Suprapubic skin (tissue), 4 donors: Measurements from ENCODE around the gene SMIM33. TPM values are rescaled to one million over a fixed set of nuclear protein-coding genes. Genes with fewer than 3 reads are reported as not detected.

Experiments used
- DNase-seq, 2 donors: peaks; one replicate each; pipeline ENCODE4 v3.0.0-alpha.2; 2019; ENCODE audit warnings: low spot score in 2 of 2
- H3K27ac ChIP-seq: fragments of 200-600 bp; sonication (generic); one replicate; pipeline ENCODE4 v1.5.1; 2019
- H3K27me3 ChIP-seq: fragments of 200-600 bp; sonication (generic); one replicate; pipeline ENCODE4 v1.5.1; 2019
- H3K36me3 ChIP-seq: fragments of 200-600 bp; sonication (generic); one replicate; pipeline ENCODE4 v1.5.1; 2019
- H3K4me1 ChIP-seq: fragments of 200-600 bp; sonication (generic); one replicate; pipeline ENCODE4 v1.5.1; 2019
- H3K4me3 ChIP-seq: fragments of 200-600 bp; sonication (generic); one replicate; pipeline ENCODE4 v1.5.1; 2019; ENCODE audit warnings: mild to moderate bottlenecking
- H3K9me3 ChIP-seq: fragments of 200-600 bp; sonication (generic); one replicate; pipeline ENCODE4 v1.5.1; 2019
- CTCF ChIP-seq, 2 donors: fragments of 200-600 bp in 1 of 2; fragments of 450-650 bp in 1 of 2; sonication (generic) in 1 of 2; IDR thresholded peaks; one replicate each; pipeline ENCODE4 v1.5.1; 2016 to 2019; ENCODE audit warnings: antibody characterized with exemption in 2 of 2, mild to moderate bottlenecking in 1 of 2, moderate library complexity in 1 of 2
- EP300 ChIP-seq: sonication (generic); formaldehyde crosslinking; IDR thresholded peaks from one replicate; pipeline ENCODE4 v1.6.1; 2017; ENCODE audit warnings: antibody characterized with exemption
- POLR2A ChIP-seq, 2 donors: fragments of 450-650 bp; IDR thresholded peaks; one replicate each; pipeline ENCODE4 v1.6.1; 2017; ENCODE audit warnings: antibody characterized with exemption in 2 of 2, mild to moderate bottlenecking in 2 of 2, moderate library complexity in 2 of 2
- POLR2AphosphoS5 ChIP-seq, 3 donors: sonication (generic); formaldehyde crosslinking; IDR thresholded peaks; one replicate each; pipeline ENCODE4 v1.6.1; 2017; ENCODE audit warnings: antibody characterized with exemption in 3 of 3
- WGBS: methylation state at CpG from one replicate; pipeline ENCODE4 v1.1.5; 2018; 5-methylcytosine and 5-hydroxymethylcytosine counted together
- total RNA-seq, 4 donors: library from RNA; depleted of rRNA; stranded (reverse); fragments of >200 nt; gene quantifications; one replicate each; pipeline ENCODE4 v1.1.0, GENCODE V29; 2016

SMIM33 gene
- not detected for total RNA-seq

- Histone ChIP-seq H3K9me3 (no peaks in the 10 kb centered on the region), H3K4me3 (no peak within 1 kb of the TSS), H3K27me3 (no peaks in the 10 kb centered on the region), H3K36me3 (peaks cover 5% of the 10 kb centered on the region), H3K4me1 (peaks cover 30% of the 10 kb centered on the region), H3K27ac (no peak within 1 kb of the TSS)
- TF ChIP-seq EP300 (no peak), POLR2A (IDR thresholded peaks at IDR 0.05) (no peak), CTCF (IDR thresholded peaks at IDR 0.05) (no peak), POLR2AphosphoS5 (IDR thresholded peaks at IDR 0.05) (no peak)
- DNase-seq = no peak
- WGBS = 63% methylated on average over 7 of the region's 9 CpGs
Measured at GRCh38 chr5:139470821-139471300, at the start of gene SMIM33. TSS of gene SMIM33 (plus strand) at chr5:139471004. CDS start at chr5:139471122, 118 bp downstream.

DNA sequence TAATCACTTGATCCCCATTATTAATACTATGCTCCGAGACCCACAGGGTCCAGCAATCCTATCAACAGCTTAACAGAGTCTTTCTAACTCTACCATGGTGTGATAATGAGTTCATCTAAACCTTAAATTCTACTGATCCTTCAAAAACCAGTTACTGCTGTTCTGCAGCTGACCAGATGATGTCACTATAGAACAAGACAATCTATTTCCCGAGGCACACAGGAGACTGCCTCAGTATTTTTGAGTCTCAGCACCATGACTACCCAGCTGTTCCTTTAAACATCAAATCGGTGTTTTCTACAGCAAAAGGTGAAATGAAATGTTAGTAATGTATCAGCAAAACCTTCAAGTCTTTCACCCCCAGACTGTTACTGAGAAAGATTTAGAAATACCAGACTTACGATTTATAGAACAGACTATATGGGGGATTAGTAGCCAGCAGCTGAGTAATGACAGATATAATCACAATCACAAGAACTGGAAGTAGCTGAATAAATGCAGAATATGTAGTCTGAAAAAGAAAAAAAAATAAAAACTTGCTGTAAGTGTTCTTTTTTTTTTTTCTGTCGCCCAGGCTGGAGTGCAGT lies 48.4 kb upstream of the SMIM33 start:
- no peaks in the 10 kb centered on the region for H3K9me3 ChIP-seq
- peak; percentile 78 to 84 for TF ChIP-seq CTCF (IDR thresholded peaks at IDR 0.05)
- no peak for TF ChIP-seq POLR2AphosphoS5 (IDR thresholded peaks at IDR 0.05)
- no peak for TF ChIP-seq POLR2A (IDR thresholded peaks at IDR 0.05)
- no peaks in the 10 kb centered on the region for H3K27me3 ChIP-seq
- H3K27ac ChIP-seq = no peak overlapping the region
- peak in 1 of 2 donors; percentile 38 for DNase-seq
- H3K36me3 ChIP-seq = peaks cover 42% of the 10 kb centered on the region
- H3K4me1 ChIP-seq = peaks cover 3% of the 10 kb centered on the region
- no peak overlapping the region for H3K4me3 ChIP-seq
- 44% methylated on average over 5 of the region's 5 CpGs for WGBS

DNA sequence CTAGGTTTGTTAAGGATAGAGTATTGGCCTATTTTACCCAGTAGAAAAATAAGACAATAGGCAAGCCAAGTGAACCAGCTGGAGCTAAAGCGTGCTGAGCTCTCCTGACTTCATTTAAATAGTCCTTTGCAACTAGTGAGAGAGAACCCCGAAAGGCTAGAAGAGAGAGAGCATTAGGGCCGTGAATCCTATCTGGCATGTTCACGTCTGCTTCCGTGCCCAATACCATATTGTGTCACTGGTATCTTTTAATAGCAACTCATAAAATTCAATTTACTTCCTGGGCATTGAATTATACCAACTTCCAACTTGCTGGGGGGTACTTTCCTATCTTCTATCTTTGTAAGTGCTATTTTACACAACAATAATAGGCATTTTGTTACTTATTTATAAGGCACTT lies 45.3 kb upstream of the SMIM33 start:
- H3K4me1 ChIP-seq = no peaks in the 10 kb centered on the region
- H3K9me3 ChIP-seq = no peaks in the 10 kb centered on the region
- H3K4me3 ChIP-seq = no peak overlapping the region
- 80% methylated on average over 5 of the region's 5 CpGs for WGBS
- no peak for DNase-seq
- H3K27me3 ChIP-seq = no peaks in the 10 kb centered on the region
- TF ChIP-seq POLR2AphosphoS5 (IDR thresholded peaks at IDR 0.05) (no peak), EP300 (no peak), POLR2A (IDR thresholded peaks at IDR 0.05) (no peak), CTCF (IDR thresholded peaks at IDR 0.05) (no peak)
- peaks cover 32% of the 10 kb centered on the region for H3K36me3 ChIP-seq
- no peak overlapping the region for H3K27ac ChIP-seq

DNA sequence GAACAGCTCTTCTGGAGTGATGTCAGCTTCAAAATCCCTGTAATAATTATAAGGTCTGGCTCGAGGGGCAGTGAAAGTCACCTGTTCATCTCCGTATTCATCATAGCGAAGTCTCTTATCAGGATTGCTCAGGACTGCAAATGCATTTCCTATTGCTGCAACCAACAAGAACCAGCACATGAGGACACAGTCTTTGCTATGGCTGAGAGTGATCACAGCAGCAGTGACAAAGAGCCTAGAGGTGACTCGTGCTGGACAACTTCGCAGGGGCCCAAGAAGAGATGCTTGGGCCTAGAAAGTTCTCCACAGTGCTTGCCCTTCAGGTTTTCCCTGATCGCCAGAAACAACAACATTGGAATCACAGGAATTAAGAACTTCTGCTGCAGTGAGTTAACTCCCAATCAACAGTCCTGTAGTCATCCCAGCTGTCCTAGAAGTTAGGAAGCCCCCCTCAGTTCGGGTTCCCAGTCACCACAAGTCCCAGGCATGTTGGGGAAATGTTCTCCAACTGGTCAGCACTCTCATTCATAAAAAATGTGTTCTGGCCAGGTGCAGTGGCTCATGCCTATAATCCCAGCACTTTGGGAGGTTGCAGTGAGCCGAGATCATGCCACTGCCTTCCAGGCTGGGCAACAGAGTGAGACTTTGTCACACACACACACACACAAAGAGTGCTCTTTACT lies 44.5 kb upstream of the SMIM33 start:
- WGBS = 81% methylated on average over 8 of the region's 8 CpGs
- no peak overlapping the region for H3K4me3 ChIP-seq
- H3K36me3 ChIP-seq = peaks cover 32% of the 10 kb centered on the region
- TF ChIP-seq EP300 (no peak), CTCF (IDR thresholded peaks at IDR 0.05) (no peak), POLR2A (IDR thresholded peaks at IDR 0.05) (no peak), POLR2AphosphoS5 (IDR thresholded peaks at IDR 0.05) (no peak)
- no peak for DNase-seq
- no peaks in the 10 kb centered on the region for H3K4me1 ChIP-seq
- no peak overlapping the region for H3K27ac ChIP-seq
- no peaks in the 10 kb centered on the region for H3K27me3 ChIP-seq
- H3K9me3 ChIP-seq = no peaks in the 10 kb centered on the region

DNA sequence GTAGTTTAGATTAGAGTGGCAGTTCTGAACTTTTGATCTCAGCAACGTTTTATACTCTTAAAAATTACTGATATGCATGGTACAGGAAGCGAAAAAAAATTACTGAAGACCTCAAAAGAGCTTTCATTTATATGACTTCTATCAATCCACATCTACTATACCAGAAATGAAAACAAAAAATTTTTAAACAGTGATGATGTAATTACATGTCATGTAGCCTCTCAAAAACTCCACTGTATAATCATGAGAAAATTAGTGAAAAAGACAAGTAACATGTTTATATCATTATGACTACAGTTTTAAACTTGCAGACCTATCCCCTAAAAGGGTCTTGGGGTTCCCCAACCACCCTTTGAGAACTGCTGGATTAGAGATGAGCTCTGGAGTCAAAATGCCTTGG lies 40.8 kb upstream of the SMIM33 start:
- H3K4me3 ChIP-seq = no peak overlapping the region
- no peak for TF ChIP-seq EP300
- TF ChIP-seq POLR2AphosphoS5 (IDR thresholded peaks at IDR 0.05) = no peak
- WGBS = 83% methylated on average over 2 of the region's 2 CpGs
- no peaks in the 10 kb centered on the region for H3K9me3 ChIP-seq
- H3K36me3 ChIP-seq = peaks cover 17% of the 10 kb centered on the region
- no peaks in the 10 kb centered on the region for H3K4me1 ChIP-seq
- H3K27ac ChIP-seq = no peak overlapping the region
- no peaks in the 10 kb centered on the region for H3K27me3 ChIP-seq
- DNase-seq = no peak
